Measurements from ENCODE around the gene HOXA4.

The HOXA4 gene

DNA sequence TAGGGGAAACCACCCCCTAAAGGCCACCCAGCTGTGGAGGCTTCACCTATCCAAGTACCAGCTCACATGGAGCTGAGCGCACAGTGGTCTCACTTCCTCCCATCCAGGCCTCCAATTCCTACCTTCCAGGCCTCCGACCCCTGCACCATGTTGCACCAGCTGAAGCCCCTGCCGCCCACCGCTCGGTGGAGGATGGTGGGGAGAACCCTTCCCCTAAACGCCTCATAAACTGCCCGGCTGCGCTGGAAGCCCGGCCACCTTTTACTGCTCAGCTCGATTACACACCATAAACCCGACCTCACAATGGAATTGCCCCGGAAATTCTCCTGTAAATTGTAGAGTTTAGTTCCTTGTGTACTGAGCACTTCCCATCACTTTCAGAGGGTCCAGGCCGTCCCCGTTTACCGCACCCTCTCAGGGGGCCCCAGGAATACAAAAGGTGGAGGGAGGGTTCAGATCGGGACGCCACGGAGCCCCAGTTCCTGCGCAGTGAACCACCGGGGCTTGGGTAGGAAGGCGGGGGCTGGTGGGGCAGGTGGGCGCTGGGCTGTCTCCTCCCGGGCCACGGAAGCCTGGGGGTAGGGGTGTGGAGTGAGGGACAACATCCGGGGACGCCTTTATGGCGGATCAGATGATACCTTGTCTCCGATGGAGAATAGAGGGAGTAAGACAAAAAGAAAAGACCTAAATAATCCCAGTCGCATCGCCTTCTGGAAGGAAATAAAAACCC lies 27.3 kb upstream of the HOXA4 start:
- Histone ChIP-seq H3K4me1 (peaks cover 0 to 48% (median 35%) of the 10 kb centered on the region in 4 donors), H3K9me3 (no peaks in the 10 kb centered on the region), H3K36me3 (no peaks in the 10 kb centered on the region), H3K27me3 (no peaks in the 10 kb centered on the region), H3K27ac (no peak overlapping the region), H3K4me3 (no peak overlapping the region)
- TF ChIP-seq, protein P1, sequence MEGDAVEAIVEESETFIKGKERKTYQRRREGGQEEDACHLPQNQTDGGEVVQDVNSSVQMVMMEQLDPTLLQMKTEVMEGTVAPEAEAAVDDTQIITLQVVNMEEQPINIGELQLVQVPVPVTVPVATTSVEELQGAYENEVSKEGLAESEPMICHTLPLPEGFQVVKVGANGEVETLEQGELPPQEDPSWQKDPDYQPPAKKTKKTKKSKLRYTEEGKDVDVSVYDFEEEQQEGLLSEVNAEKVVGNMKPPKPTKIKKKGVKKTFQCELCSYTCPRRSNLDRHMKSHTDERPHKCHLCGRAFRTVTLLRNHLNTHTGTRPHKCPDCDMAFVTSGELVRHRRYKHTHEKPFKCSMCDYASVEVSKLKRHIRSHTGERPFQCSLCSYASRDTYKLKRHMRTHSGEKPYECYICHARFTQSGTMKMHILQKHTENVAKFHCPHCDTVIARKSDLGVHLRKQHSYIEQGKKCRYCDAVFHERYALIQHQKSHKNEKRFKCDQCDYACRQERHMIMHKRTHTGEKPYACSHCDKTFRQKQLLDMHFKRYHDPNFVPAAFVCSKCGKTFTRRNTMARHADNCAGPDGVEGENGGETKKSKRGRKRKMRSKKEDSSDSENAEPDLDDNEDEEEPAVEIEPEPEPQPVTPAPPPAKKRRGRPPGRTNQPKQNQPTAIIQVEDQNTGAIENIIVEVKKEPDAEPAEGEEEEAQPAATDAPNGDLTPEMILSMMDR (IDR thresholded peaks at IDR 0.05) = no peak
- intact Hi-C loops (cut with DNase I; ENCODE audit: low total_unique reads) = loop anchor here (5.0 kb wide), 1 partner anchor 296 kb away; the partner anchor contains the start of gene SKAP2
- DNase-seq = peak in 1 of 2 donors; percentile 66

DNA sequence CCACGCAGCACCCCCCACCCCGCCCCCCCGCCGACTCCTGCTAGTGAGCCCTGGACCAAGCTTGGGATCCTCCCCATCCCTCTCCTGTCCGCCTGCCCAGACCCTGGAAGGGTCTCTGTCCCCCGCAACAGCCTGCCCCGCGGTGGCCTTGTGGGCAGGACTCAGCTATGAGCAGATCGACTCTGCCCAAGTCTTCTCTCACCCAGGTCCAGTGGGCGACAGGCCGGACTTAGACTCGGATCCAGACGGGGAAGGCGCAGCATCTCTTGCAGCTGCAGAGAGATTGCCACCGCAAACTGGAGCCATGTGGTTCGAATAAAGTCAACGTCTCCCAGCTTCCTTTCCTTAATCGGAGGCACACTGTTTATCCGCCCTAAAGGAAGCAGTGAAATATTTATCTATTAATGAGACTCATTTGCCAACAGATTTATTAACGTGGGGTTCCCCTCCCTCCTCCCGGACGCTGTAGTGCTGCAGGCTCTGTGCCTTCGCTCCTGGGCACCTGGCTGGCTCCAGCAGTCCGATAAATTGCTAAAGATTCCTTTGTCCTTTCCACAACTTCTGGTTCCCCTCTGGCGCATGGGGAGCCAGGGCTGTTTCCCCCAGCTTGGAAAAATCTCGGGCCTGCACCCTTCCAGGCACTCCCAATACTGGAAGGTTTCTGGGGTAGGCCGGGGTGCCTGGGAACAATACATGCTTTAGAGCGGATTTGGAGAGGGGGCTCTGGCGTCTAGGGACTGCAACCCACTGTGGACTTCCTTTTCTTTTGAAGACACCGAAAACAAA lies 26.6 kb upstream of the HOXA4 start:
- no peaks in the 10 kb centered on the region for H3K36me3 ChIP-seq
- DNase-seq = no peak
- peaks cover 0 to 44% (median 36%) of the 10 kb centered on the region in 4 donors for H3K4me1 ChIP-seq
- no peaks in the 10 kb centered on the region for H3K9me3 ChIP-seq
- H3K27me3 ChIP-seq = no peaks in the 10 kb centered on the region
- H3K27ac ChIP-seq = peak overlapping the region; percentile 78 to 84
- TF ChIP-seq, protein P1 (IDR thresholded peaks at IDR 0.05) = no peak
- intact Hi-C loops (cut with DNase I; ENCODE audit: low total_unique reads) = loop anchor here (5.0 kb wide), 1 partner anchor 295 kb away; the partner anchor contains the start of gene SKAP2
- peak overlapping the region; percentile 62 to 75 for H3K4me3 ChIP-seq

DNA sequence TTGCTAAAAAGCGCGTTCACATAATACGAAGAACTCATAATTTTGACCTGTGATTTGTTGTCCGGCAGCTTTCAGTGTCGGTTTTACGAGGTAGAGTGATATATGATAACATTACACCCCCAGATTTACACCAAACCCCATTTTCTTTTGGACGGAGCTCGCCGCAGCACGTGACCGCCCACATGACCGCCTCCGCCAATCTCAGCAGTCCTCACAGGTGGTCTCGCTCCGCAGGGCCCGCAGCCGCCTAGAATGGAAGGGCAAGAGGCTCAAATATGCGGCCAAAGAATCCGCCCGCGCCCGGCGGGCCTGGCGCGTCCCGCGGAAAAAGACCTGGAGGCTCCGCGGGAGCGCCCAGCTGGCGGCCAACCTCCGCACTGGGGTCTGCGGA lies 25.9 kb upstream of the HOXA4 start, which contains the start of gene HOXA7:
Gene HOXA7 (minus strand): TSS at position 168 of the 391 bp plus-strand sequence. CDS start 130 bp downstream, at position 38.
- Histone ChIP-seq H3K36me3 (no peaks in the 10 kb centered on the region), H3K4me3 (peak within 1 kb of the TSS; percentile 62 to 75), H3K27ac (peak within 1 kb of the TSS; percentile 78 to 84), H3K27me3 (no peaks in the 10 kb centered on the region), H3K4me1 (peaks cover 0 to 40% (median 31%) of the 10 kb centered on the region in 4 donors), H3K9me3 (no peaks in the 10 kb centered on the region)
- TF ChIP-seq, protein P1 (IDR thresholded peaks at IDR 0.05) = no peak
- peak in 1 of 2 donors; percentile 89 for DNase-seq
- intact Hi-C loops (cut with DNase I; ENCODE audit: low total_unique reads) = loop anchor here (5.0 kb wide), 1 partner anchor 294 kb away; the partner anchor contains the start of gene SKAP2

DNA sequence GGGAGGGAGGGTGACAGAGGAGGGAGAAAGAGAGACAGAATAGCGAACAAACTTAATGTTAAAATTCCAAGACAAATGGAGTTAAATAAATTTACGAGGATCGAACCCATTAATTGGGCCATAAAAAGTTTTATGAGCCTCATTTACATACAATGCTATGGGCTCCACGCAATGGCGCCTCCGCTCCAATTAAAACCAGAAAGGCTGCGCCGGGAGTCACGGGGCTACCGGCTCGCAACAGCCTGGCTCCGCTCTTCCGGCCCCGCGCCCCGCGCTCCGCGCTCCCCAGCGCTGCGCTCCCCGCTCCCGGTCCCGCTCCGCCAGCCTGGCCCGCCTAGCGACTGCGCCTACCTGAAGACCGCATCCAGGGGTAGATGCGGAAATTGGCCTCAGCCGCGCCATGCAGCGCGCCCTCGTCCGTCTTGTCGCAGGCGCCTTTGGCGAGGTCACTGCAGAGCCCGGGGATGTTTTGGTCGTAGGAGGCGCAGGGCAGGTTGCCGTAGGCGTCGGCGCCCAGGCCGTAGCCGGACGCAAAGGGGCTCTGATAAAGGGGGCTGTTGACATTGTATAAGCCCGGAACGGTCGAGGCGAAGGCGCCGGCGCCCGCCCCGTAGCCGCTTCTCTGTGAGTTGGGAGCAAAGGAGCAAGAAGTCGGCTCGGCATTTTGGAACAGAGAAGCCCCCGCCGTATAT lies 25.4 kb upstream of the HOXA4 start:
- Histone ChIP-seq H3K27me3 (no peaks in the 10 kb centered on the region), H3K9me3 (no peaks in the 10 kb centered on the region), H3K4me3 (peak overlapping the region; percentile 62 to 75), H3K36me3 (no peaks in the 10 kb centered on the region), H3K4me1 (peaks cover 0 to 36% (median 27%) of the 10 kb centered on the region in 4 donors), H3K27ac (peak overlapping the region; percentile 78 to 84)
- peak in 1 of 2 donors; percentile 77 for DNase-seq
- TF ChIP-seq, protein P1 (IDR thresholded peaks at IDR 0.05) = no peak
- intact Hi-C loops (cut with DNase I; ENCODE audit: low total_unique reads) = loop anchor here (5.0 kb wide), 1 partner anchor 294 kb away; the partner anchor contains the start of gene SKAP2
